ENCODE results near the gene PCARE. TPM values are rescaled to one million over a fixed set of nuclear protein-coding genes. Genes with fewer than 3 reads are reported as not detected.
A peak's percentile ranks its signal among the peaks of the same experiment; 100 is the strongest.

Gene PCARE
- total and polyA plus RNA-seq, 7 donors, result under 0.01 to 0.14 TPM; not detected in 5

GRCh38 chr2:29062371-29062770 lies 12.0 kb downstream of the PCARE start:
- H3K9me3 ChIP-seq, result no peaks in the 10 kb centered on the region
- DNase-seq, result no peak
- peaks cover 0 to 38% (median 35%) of the 10 kb centered on the region in 4 donors for H3K4me1 ChIP-seq
- TF ChIP-seq EP300 (IDR thresholded peaks at IDR 0.05), result no peak
- TF ChIP-seq POLR2AphosphoS5 (IDR thresholded peaks at IDR 0.05), result no peak
- TF ChIP-seq, protein P1, sequence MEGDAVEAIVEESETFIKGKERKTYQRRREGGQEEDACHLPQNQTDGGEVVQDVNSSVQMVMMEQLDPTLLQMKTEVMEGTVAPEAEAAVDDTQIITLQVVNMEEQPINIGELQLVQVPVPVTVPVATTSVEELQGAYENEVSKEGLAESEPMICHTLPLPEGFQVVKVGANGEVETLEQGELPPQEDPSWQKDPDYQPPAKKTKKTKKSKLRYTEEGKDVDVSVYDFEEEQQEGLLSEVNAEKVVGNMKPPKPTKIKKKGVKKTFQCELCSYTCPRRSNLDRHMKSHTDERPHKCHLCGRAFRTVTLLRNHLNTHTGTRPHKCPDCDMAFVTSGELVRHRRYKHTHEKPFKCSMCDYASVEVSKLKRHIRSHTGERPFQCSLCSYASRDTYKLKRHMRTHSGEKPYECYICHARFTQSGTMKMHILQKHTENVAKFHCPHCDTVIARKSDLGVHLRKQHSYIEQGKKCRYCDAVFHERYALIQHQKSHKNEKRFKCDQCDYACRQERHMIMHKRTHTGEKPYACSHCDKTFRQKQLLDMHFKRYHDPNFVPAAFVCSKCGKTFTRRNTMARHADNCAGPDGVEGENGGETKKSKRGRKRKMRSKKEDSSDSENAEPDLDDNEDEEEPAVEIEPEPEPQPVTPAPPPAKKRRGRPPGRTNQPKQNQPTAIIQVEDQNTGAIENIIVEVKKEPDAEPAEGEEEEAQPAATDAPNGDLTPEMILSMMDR (IDR thresholded peaks at IDR 0.05), result no peak
- no peak for TF ChIP-seq POLR2A (IDR thresholded peaks at IDR 0.05)
- H3K4me3 ChIP-seq, result no peak overlapping the region
- 91 to 94% methylated on average over 10 of the region's 10 CpGs for WGBS, 2 donors
- intact Hi-C loops (cut with DNase I), result loop anchor here (2.0 to 5.0 kb wide), 2 partner anchors 52 to 135 kb away; partner anchors contain the start of gene CLIP4
- H3K27ac ChIP-seq, result no peak overlapping the region
- no peaks in the 10 kb centered on the region for H3K36me3 ChIP-seq
- H3K27me3 ChIP-seq, result no peaks in the 10 kb centered on the region

GRCh38 chr2:29061616-29062015 lies 12.7 kb downstream of the PCARE start:
- TF ChIP-seq EP300 (IDR thresholded peaks at IDR 0.05) (no peak), POLR2A (IDR thresholded peaks at IDR 0.05) (no peak), POLR2AphosphoS5 (IDR thresholded peaks at IDR 0.05) (no peak)
- TF ChIP-seq, protein P1 (IDR thresholded peaks at IDR 0.05), result no peak
- peak; percentile 10 for DNase-seq
- H3K36me3 ChIP-seq, result no peaks in the 10 kb centered on the region
- H3K27ac ChIP-seq, result no peak overlapping the region
- H3K27me3 ChIP-seq, result no peaks in the 10 kb centered on the region
- no peak overlapping the region for H3K4me3 ChIP-seq
- no peaks in the 10 kb centered on the region for H3K9me3 ChIP-seq
- intact Hi-C loops (cut with DNase I), result loop anchor here (2.0 to 5.0 kb wide), 2 partner anchors 53 to 136 kb away; partner anchors contain the start of gene CLIP4
- H3K4me1 ChIP-seq, result peaks cover 0 to 38% (median 35%) of the 10 kb centered on the region in 4 donors
- 70 to 88% methylated on average over 3 of the region's 3 CpGs for WGBS, 2 donors

- Histone ChIP-seq H3K4me1 (peaks cover 0 to 36% (median 33%) of the 10 kb centered on the region in 4 donors), H3K27me3 (no peaks in the 10 kb centered on the region), H3K9me3 (no peaks in the 10 kb centered on the region), H3K27ac (no peak overlapping the region), H3K36me3 (no peaks in the 10 kb centered on the region), H3K4me3 (no peak overlapping the region)
- 39 to 63% methylated on average over 6 of the region's 6 CpGs for WGBS, 2 donors
- no peak for DNase-seq
- TF ChIP-seq, protein P1 (IDR thresholded peaks at IDR 0.05), result no peak
- TF ChIP-seq POLR2A (IDR thresholded peaks at IDR 0.05) (no peak), EP300 (IDR thresholded peaks at IDR 0.05) (no peak), POLR2AphosphoS5 (IDR thresholded peaks at IDR 0.05) (no peak)
- intact Hi-C loops (cut with DNase I), result loop anchor here (5.0 kb wide), 1 partner anchor 136 kb away; no protein-coding TSS in a partner anchor
Measured at GRCh38 chr2:29061176-29061575, 13.1 kb downstream of the PCARE start.

GRCh38 chr2:29060441-29060840 lies 13.9 kb downstream of the PCARE start:
- intact Hi-C loops (cut with DNase I), result loop anchor here (5.0 kb wide), 1 partner anchor 137 kb away; no protein-coding TSS in a partner anchor
- Histone ChIP-seq H3K27me3 (no peaks in the 10 kb centered on the region), H3K36me3 (no peaks in the 10 kb centered on the region), H3K9me3 (no peaks in the 10 kb centered on the region), H3K4me1 (peaks cover 0 to 29% (median 28%) of the 10 kb centered on the region in 4 donors), H3K27ac (no peak overlapping the region), H3K4me3 (no peak overlapping the region)
- no peak for TF ChIP-seq POLR2A (IDR thresholded peaks at IDR 0.05)
- no peak for TF ChIP-seq EP300 (IDR thresholded peaks at IDR 0.05)
- TF ChIP-seq POLR2AphosphoS5 (IDR thresholded peaks at IDR 0.05), result no peak
- TF ChIP-seq, protein P1 (IDR thresholded peaks at IDR 0.05), result no peak
- peak; percentile 41 for DNase-seq
- WGBS, 2 donors, result 60 to 75% methylated on average over 9 of the region's 9 CpGs

DNA sequence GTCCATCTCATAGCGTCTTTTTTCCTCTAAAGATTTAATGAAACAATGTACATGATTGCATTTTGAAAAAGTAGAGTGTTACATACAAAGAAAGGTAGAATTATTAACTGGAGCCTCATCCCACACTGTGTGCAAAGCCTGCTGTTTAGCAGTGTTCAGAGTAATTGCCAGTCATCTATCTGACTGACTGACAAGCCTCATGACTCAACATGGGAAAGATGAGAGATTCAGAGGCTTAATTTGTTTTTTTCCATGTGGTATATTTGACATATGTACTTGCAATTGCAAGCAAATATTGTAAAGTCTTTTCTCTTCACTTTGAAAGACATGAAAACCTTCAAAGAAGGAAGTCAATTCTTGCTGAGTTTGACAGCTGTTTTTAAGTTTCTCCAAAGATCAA lies 14.7 kb downstream of the PCARE start:
- intact Hi-C loops (cut with DNase I), result loop anchor here (5.0 kb wide), 1 partner anchor 138 kb away; no protein-coding TSS in a partner anchor
- DNase-seq, result no peak
- Histone ChIP-seq H3K4me3 (no peak overlapping the region), H3K27ac (no peak overlapping the region), H3K9me3 (no peaks in the 10 kb centered on the region), H3K27me3 (no peaks in the 10 kb centered on the region), H3K36me3 (no peaks in the 10 kb centered on the region), H3K4me1 (peaks cover 0 to 21% (median 20%) of the 10 kb centered on the region in 4 donors)
- no peak for TF ChIP-seq POLR2A (IDR thresholded peaks at IDR 0.05)
- no peak for TF ChIP-seq EP300 (IDR thresholded peaks at IDR 0.05)
- no peak for TF ChIP-seq POLR2AphosphoS5 (IDR thresholded peaks at IDR 0.05)
- TF ChIP-seq, protein P1 (IDR thresholded peaks at IDR 0.05), result no peak
- 82 to 92% methylated on average over 1 of the region's 1 CpG for WGBS, 2 donors

All from sigmoid colon (tissue), 7 donors.